ENCODE data around the gene GPR160. TPM values are rescaled to one million over a fixed set of nuclear protein-coding genes. Genes with fewer than 3 reads are reported as not detected.

GPR160 gene
- total RNA-seq, 2 donors from 2014 or later: 27.4 to 88.9 TPM

- Histone ChIP-seq H3K27me3 (replicated peaks; ENCODE audit: insufficient read depth) (no peaks in the 10 kb centered on the region), H3K36me3 (no peaks in the 10 kb centered on the region), H3K4me1 (replicated peaks) (no peaks in the 10 kb centered on the region), H3K27ac (no peak overlapping the region), H3K4me3 (no peak overlapping the region), H3K9me3 (no peaks in the 10 kb centered on the region)
- intact Hi-C loops (cut with DNase I): no loop called here
- WGBS: 92% methylated on average over 10 of the region's 10 CpGs
- no peak for TF ChIP-seq CTCF (IDR thresholded peaks at IDR 0.05)
- no peak for TF ChIP-seq POLR2AphosphoS5 (IDR thresholded peaks at IDR 0.05)
- TF ChIP-seq POLR2A (IDR thresholded peaks at IDR 0.05): no peak
- DNase-seq (ENCODE audit: low spot score): no peak
These were observed 39.6 kb downstream of the GPR160 start for GRCh38 chr3:170077361-170077760.

GRCh38 chr3:170078620-170079281 lies 41.0 kb downstream of the GPR160 start:
- no peaks in the 10 kb centered on the region for H3K4me1 ChIP-seq (replicated peaks)
- 80% methylated on average over 13 of the region's 13 CpGs for WGBS
- TF ChIP-seq CTCF (IDR thresholded peaks at IDR 0.05) (no peak), POLR2A (IDR thresholded peaks at IDR 0.05) (no peak), POLR2AphosphoS5 (IDR thresholded peaks at IDR 0.05) (no peak)
- intact Hi-C loops (cut with DNase I): no loop called here
- no peak for DNase-seq (ENCODE audit: low spot score)
- no peaks in the 10 kb centered on the region for H3K9me3 ChIP-seq
- H3K4me3 ChIP-seq: no peak overlapping the region
- H3K27me3 ChIP-seq (replicated peaks; ENCODE audit: insufficient read depth): no peaks in the 10 kb centered on the region
- H3K27ac ChIP-seq: no peak overlapping the region
- H3K36me3 ChIP-seq: no peaks in the 10 kb centered on the region

GRCh38 chr3:170079536-170080165 lies 41.9 kb downstream of the GPR160 start:
- Histone ChIP-seq H3K36me3 (no peaks in the 10 kb centered on the region), H3K4me1 (replicated peaks) (no peaks in the 10 kb centered on the region), H3K4me3 (no peak overlapping the region), H3K9me3 (no peaks in the 10 kb centered on the region), H3K27me3 (replicated peaks; ENCODE audit: insufficient read depth) (no peaks in the 10 kb centered on the region), H3K27ac (peak overlapping the region in 1 of 2 donors; percentile 17)
- no peak for DNase-seq (ENCODE audit: low spot score)
- TF ChIP-seq POLR2AphosphoS5 (IDR thresholded peaks at IDR 0.05): peak; percentile 22
- no peak for TF ChIP-seq CTCF (IDR thresholded peaks at IDR 0.05)
- WGBS: 43% methylated on average over 2 of the region's 2 CpGs
- intact Hi-C loops (cut with DNase I): no loop called here

GRCh38 chr3:170080605-170081004 lies 42.8 kb downstream of the GPR160 start:
- peak overlapping the region in 1 of 2 donors; percentile 17 for H3K27ac ChIP-seq
- no peaks in the 10 kb centered on the region for H3K4me1 ChIP-seq (replicated peaks)

More at GRCh38 chr3:170080605-170081004, 42.8 kb downstream of the GPR160 start:
- no peak for DNase-seq (ENCODE audit: low spot score)
- H3K4me3 ChIP-seq: no peak overlapping the region
- TF ChIP-seq CTCF (IDR thresholded peaks at IDR 0.05) (no peak), POLR2AphosphoS5 (IDR thresholded peaks at IDR 0.05) (no peak), POLR2A (IDR thresholded peaks at IDR 0.05) (no peak)
- H3K27me3 ChIP-seq (replicated peaks; ENCODE audit: insufficient read depth): no peaks in the 10 kb centered on the region
- WGBS: 75% methylated on average over 4 of the region's 4 CpGs
- H3K9me3 ChIP-seq: no peaks in the 10 kb centered on the region
- intact Hi-C loops (cut with DNase I): no loop called here
- no peaks in the 10 kb centered on the region for H3K36me3 ChIP-seq
